Ovary (tissue), 3 donors: ENCODE results near the gene FAM234A.
"Not testable (repeated sequence)": the region's sequence is repeated elsewhere in the genome, so short reads cannot be mapped to it uniquely, and the experiment has no call there.

Source experiments
- EP300 ChIP-seq: sonication (generic); formaldehyde crosslinking; IDR thresholded peaks from one replicate; pipeline ENCODE4 v1.6.1; 2017; ENCODE audit warnings: antibody characterized with exemption
- TF ChIP-seq, protein P1 (sequence below), 3 donors: fragments of 450-650 bp in 2 of 3; fragments of 200-600 bp in 1 of 3; IDR thresholded peaks; one replicate each; pipeline versions ENCODE4 v1.5.1 to v1.8.0; 2016 to 2022; ENCODE audit warnings: antibody characterized with exemption in 3 of 3, mild to moderate bottlenecking in 1 of 3
- donor health status: DM: no; HTN: no; CAD: no.

DNA sequence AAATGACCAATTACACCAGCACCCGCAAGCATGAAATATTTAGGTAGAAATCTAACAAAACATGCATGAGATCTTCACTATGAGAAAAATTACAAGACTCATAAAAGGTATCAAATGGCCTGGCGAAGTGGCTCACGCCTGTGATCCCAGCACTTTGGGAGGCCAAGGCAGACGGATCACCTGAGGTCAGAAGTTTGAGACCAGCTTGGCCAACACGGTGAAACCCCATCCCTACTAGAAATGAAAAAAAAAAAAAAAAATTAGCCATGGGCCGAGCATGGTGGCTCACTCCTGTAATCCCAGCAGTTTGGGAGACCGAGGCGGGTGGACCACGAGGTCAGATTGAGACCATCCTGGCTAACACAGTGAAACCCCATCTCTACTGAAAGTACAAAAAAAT lies 30.6 kb upstream of the FAM234A start:
- TF ChIP-seq, protein P1, sequence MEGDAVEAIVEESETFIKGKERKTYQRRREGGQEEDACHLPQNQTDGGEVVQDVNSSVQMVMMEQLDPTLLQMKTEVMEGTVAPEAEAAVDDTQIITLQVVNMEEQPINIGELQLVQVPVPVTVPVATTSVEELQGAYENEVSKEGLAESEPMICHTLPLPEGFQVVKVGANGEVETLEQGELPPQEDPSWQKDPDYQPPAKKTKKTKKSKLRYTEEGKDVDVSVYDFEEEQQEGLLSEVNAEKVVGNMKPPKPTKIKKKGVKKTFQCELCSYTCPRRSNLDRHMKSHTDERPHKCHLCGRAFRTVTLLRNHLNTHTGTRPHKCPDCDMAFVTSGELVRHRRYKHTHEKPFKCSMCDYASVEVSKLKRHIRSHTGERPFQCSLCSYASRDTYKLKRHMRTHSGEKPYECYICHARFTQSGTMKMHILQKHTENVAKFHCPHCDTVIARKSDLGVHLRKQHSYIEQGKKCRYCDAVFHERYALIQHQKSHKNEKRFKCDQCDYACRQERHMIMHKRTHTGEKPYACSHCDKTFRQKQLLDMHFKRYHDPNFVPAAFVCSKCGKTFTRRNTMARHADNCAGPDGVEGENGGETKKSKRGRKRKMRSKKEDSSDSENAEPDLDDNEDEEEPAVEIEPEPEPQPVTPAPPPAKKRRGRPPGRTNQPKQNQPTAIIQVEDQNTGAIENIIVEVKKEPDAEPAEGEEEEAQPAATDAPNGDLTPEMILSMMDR (IDR thresholded peaks at IDR 0.05) = not testable (repeated sequence)
- TF ChIP-seq EP300 = not testable (repeated sequence)
